ENCODE data around the gene MRPL14.
"Not testable (repeated sequence)": the region's sequence is repeated elsewhere in the genome, so short reads cannot be mapped to it uniquely, and the experiment has no call there.

MRPL14 gene

DNA sequence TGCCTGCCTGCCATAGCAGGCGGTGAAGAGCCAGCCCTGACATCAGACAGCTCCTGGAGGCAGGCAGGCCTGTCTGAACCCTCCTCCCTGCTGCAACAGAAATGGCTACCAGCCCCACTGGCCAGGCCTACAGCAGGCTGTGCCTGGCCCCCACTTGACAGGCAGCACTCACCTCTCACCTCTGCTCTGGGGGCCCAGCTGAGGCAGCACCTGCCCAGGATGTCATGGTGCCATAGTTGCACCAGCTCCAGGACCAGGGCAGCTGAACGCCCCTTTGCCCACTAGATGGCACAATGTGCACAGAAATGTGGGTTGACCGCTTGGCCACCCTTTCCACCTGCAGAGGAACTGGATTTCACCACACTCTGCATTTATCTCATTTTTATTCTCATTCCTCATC lies 30.6 kb downstream of the MRPL14 start:
- peak; percentile 61 for DNase-seq

DNA sequence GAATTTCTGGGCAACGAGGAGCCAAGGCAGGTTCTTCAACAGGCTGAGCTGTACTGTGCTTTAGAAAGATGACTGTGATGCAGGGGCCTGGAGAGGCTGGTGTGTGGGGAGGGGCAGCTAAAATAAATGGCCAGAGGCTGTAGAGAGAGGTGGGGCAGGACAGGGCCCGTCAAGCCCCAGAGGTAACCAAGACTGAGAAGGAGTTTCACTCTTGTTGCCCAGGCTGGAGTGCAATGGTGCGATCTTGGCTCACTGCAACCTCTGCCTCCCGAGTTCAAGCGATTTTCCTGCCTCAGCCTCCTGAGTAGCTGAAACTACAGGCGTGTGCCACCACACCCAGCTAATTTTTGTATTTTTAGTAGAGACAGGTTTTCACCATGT lies 32.0 kb downstream of the MRPL14 start:
- DNase-seq = not testable (repeated sequence)

DNA sequence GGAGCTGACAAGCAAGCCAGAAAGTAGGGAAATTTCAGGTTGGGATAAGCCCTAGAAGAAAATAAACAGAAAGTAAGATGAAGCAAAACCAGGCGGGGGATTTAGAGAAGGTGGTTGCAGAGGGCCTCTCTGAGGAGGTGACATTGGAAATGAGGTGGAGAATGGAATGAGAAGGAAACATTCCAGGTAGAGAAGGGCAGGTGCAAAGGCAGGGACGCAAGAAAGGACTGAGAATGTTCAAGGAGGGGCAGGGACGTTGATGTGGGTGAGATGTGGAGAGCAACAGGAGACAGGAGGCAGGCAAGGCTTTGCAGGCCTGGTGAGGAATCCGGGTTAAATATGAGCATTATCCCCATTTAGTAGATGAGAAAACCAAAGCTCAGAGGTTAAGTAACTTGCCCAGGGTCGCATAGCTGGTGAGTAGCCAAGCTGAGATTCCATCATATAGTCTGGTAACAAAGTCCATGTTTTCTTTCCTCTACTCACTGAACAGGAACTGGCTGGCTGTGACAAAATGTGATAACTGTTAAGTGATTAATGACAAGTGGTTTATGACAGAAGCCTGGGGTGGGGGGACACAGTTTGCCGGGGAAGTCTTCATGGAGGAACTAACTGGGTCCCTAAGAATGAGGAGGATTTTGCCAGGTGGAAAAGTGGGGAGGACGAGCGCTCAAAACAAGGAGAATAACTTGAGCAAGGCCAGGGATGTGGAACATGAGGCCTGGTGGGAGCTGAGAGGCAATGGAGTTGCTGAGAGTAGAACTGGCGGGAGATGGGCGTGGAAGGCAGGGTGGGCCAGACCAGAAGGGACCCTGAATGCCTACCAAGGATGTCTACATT lies 32.6 kb downstream of the MRPL14 start:
- DNase-seq = no peak

DNA sequence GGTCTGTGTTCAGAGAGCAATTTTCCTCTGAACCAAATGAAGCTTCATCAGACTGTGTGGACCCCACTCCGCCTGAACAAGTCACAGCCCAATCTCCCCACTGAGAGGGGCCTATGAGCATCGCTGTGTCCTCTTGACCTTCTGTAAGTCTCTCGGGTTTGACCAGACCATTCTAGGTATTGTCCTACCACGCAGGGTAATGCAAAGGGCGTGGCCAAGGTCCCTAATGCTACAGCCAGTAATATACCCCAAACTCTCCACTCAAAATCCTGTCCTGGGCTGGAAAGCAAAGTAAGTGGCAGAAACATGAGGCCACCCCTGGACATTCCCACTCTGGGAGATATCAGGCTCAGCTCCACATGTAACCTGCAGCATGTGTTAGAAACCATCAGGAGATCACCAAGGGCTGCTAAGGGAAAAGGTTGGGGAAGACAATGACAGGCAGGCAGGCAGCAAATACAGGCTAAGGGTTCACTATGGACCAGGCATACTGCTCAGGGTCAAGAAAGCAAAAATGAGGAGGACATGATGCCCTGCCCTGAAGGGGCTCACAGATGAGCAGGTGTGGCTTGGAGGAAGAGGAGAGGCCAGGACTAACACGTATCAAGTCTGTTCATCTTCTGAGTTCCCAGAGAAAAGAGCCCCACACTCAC lies 33.4 kb downstream of the MRPL14 start:
- DNase-seq = no peak

DNA sequence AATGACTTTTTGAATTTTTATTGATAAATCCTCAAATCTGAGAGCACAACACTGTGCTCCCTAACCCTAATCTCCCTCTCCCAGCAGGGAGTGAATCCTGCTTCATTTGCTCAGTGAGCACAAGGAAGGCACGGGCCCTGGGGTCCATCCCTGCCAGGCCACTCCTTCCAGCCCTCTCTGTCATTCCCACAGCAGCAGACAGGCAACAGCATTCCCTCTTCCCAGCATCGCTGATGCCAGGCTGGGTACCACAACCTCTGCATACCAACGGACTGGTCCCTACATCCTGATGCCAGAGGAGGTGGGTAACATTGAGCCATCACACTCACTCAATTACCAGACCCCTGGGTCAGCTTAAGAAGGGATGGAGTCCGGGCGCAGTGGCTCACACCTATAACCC lies 34.2 kb downstream of the MRPL14 start:
- no peak for DNase-seq

DNA sequence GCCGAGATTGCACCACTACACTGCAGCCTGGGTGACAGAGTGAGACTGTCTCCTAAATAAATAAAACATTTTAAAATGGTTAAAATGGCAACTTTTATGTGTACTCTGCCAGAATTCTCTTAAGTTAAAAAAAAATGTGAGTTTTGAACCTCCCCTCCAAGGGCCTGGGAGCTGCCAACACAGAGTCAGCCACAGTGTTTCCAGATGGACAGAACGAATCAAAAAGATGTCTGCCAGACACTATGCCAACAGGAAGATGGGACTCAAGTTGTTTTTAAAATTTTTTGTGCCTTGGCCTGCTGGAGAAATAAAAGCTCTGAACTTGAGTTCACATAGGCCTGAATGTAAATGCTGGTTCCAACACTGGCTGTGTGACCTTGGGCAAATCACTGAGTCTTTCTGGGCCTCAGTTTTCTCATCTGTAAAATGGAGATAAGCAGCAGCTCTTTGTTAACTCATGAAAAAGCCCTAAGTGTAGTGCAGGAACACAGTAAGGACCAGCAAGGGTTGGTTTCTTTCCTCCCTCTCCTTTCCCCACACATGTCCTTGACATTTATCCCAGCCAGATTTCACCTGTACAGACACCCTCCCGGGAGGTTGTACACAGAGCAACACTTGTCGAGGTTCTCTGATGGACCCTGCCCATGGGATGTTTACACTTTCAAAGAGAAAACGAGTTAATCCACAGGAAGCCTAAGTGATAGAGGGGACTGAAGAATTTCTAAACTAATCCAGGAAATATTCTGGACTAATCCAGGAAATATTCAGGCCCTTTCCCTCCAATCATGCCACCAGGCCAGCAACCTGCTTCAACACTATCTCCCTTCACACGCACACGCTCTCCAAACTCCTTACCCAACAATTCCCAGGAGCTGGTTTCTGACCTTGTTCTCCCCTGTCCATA lies 35.0 kb downstream of the MRPL14 start:
- no peak for DNase-seq

DNA sequence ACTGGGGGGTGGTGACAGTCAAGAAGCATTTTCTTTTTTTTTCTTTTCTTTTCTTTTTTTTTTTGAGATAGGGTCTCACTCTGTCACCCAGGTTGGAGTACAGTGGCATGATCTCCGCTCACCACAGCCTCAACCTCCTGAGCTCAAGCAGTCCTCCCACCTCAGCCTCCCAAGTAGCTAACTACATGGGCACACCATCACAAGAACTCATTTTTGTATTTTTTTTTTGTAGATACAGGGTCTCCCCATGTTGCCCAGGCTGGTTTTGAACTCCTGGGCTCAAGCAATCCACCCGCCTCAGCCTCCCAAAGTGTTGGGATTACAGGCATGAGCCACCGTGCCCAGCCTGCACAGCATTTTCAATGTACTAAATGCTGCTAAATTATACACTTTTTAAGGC lies 35.9 kb downstream of the MRPL14 start:
- DNase-seq = not testable (repeated sequence)

DNA sequence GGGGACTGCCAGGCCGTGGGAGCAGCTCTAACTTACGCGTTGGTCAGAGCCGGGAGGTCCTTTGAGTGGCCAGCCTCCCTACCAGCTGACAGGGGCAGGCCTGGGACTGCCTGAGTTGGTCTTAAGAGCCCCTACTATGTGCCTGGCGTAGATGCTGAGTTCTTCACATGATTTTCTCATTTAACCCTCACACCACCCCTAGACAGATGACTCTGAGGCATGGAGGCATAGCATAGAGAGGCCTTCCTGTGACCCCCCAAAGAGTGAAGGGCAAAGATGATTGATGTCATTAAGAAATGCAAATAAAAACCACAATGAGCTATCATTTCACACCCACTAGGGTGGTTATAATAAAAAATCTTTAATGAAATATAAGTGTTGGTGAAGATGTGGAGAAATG lies 36.8 kb downstream of the MRPL14 start:
- DNase-seq = no peak

DNA sequence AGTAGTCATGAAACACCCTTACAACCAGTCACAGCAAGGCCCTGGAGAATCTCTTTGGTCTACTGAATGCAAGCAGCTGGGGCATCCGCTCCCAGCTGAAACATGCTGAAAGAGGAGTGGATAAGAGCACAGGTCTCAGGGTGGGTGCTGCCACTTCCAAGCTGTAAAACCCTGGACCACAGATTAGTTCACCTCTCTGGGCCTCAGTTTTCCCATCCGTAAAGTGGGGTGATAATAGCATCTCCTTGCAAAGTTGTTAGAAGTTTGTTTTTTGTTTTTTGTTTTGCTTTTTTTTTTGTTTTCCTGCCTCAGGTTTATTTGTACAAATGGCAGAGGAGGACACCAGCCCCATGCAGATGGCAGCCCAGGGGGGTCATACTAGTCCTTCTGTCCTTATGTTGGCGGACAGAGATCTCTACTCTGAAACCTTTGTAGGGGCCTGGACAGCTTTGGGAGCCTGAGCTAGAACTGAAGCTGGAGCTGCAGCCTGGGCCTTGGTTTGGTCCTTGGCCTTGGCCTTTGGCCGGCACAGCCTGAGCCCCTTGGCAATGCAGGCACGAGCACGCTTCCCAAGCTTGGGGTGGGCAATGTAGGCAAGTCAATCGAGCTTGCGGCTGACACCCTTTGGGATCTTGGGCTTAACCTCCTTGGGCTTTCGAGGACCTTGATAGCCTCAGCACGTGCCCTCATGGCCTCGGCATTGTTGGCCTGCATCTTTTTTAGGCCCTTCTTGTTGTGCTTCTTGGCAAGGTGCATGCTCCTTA lies 38.2 kb downstream of the MRPL14 start:
- no peak for DNase-seq

DNA sequence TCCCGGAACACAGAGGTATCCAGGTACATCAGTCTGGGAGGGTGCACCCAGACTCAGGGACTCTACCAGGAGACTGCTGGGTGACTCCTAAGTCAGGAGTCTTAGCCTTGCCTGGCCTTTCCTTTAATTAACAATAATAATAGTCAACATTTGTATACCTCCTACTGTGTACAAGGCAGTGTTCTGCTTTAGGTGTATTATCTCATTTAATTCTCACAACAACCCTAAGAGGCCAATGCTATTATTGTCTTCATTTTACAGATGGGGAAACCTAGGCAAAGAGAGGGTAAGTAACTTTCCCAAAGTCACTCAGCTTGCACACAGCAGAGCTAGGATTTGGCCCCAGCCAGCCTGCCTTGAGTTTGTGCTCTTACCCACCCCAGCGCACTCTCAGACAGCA lies 39.6 kb downstream of the MRPL14 start:
- DNase-seq = no peak

DNA sequence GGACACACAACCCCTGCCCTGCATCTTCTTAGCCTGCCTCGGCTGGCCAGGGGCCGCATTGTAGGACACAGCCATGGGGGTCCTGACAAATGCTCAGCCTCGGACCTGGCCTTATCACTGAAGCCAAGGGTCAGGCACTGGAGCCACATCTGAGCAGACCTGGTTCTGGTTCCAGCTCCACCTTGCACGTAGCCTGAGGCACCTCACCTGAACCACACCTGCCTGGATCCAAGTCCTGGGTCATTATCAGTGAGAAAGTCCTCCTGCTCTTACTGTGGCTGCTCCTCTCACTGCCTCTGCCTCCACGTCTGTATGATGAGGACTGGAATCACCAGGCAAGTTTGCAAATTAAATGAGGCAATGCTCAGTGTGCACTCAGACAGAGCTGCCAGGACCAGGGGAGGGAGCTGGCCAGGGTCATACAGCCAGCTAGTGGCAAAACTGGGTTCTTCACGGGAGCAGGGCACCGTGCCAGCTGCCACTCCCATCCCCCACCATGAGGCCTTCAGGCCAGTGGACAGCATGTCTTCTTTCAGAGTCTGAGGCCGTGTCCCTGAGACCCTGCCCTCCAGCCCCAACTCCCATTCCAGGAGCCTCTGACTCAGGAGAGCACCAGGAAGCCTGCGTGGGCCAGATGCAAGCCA lies 40.2 kb downstream of the MRPL14 start:
- DNase-seq = no peak

DNA sequence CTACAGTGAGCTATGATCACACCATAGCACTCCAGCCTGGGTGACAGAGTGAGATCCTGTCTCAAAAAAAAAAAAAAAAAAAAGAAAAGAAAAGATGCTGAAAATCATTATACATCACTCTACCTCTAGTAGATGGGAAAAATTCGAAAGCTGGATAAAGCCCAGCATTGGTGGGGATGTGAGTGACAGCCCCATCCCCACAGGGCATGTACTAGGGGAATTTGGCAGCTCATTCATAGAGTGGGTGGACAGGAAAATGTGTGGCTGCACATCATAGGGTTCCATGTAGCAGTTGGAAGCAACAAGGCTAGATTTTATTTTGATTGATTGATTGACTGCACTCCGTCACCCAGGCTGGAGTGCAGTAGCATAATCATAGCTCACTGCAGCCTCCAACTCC lies 42.0 kb downstream of the MRPL14 start:
- DNase-seq = no peak

DNA sequence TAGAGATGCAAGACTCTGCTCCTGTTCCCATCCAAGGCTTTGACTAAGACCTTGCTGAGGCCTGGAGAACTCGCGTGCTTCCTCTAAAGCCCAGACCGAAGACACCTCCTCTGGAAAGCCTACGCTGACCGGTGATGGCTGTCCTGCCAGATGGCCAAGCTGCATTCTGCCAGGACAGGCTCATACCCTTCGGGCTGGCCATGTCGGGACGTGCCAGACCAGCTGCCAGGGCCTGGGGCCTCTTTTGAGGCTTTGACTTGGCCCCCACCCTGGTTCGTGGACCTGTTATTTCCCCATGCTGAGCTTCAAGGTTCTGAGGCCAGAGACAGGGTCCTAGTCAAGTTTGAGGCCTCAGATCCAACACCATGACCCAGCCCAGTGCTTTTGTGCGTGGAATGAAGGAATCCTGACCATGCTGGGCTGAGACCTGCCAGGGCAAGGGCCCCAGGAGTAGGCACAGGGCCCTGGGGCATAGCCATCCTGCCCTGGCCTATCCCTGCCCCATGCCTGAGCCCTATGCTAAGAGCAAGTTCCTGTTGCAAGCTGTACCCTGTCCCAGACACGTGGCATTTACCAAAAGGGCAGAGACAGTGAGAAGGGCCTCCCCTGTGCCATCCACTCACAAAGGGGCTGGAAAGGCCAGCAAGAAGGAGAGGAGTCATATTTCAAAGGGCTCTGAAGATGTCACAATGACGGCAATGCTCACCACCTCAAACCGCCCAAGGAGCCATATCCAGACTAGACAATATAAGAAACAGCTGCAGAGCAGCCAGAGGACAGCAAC lies 42.8 kb downstream of the MRPL14 start:
- DNase-seq = no peak

DNA sequence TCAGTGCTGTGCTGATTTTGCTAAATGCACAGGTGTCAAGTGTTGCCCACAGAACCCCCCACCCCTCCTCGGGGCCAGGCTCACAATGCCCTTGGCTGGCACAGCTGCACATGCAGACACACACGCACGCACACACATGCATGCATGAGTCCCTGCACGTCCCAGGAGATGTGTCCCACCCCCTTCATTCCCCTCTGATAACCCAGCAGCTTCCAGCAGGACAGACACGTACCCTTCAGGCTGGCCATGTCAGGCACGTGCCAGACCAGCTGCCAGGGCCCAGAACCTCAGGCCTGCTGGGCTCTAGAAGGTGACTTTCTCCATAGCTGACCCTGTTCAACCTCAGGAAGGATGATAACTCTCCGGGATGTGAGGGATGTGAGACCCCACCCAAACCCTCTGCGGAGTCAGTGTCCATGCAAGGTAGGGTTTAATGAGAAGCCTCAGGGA lies 44.4 kb downstream of the MRPL14 start:
- DNase-seq = no peak

DNA sequence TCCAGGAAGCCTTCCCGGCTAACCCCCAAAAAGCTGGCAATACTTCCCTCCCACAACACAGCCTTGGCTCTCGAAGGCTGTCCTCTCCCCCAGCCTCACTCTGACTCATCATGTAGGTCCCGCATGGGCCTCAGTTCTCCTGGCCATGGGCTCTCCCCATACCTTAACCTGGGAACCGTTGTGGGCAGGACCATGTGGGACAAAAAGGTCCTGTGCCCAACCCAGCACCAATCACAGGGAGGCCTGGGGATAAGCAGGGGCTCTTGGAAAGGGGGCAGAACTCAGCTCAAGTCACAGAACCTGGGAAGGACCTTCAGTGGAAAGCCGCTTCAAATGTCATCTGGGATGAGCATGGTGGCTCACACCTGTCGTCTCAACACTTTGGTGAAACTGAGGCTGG lies 45.5 kb downstream of the MRPL14 start:
- DNase-seq = no peak

DNA sequence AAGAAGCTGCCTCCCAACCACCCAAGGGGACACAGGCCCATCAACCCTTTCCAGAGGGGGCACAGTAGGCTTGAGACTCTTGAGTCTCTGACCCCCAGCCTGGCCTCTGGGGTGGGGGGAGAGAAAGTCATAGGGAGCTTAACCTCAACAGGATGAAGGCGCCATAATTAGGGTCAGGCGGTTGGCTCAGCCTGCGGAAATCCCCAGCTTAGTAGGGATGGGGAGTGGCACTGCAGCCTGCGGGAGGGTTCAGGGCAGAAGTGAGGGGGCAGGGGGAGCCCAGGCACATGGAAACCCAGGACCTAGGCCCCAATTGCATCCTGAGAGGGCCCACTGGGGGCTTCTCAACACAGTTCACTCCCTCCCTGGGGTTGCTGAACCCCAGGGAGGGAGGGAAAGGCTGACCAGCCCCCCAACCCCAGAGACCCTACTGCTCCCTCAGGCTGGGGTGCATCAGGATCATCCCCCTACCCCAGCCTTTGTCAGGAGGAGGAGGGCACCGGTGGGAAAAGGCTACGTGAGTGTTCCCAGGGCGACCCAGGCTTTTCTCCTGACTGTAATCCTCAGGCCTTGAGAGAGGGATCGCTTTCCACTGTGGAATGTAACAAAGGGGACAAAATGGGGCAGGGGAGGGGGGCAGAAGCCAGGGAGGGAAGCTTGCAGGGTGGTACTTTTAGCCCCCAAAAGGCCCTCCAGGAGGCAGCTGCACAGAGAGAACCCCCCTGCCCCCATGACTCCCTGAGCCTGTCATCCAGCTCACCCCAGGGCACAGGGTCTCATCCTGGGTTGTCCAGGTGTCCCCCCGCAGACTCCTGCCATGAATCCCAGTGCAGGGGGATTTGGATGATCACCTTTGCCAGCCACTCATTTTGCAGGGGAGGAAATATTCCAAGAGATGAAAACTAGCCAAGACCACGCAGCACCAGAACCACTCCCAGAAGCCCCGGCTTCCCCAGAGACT lies 46.4 kb downstream of the MRPL14 start:
- no peak for DNase-seq

DNA sequence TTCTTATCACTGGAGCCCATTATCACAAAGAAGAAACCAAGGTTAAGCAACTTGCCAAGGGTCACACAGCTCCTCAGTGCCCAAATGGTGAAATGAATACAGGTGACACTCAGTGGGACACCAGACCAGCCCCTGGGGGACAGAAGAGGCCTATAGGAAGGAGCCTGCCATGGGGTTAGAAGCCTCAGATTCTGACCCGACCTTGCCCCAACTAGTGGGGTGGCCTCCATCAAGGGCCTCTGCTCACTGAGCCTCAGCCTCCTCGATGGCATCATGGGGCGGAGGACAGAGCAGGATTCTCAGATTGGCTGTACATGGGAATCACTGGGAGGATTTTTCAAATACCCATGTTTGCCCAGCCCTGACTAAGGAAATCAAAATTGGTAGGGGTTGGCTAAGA lies 47.6 kb downstream of the MRPL14 start:
- no peak for DNase-seq

DNA sequence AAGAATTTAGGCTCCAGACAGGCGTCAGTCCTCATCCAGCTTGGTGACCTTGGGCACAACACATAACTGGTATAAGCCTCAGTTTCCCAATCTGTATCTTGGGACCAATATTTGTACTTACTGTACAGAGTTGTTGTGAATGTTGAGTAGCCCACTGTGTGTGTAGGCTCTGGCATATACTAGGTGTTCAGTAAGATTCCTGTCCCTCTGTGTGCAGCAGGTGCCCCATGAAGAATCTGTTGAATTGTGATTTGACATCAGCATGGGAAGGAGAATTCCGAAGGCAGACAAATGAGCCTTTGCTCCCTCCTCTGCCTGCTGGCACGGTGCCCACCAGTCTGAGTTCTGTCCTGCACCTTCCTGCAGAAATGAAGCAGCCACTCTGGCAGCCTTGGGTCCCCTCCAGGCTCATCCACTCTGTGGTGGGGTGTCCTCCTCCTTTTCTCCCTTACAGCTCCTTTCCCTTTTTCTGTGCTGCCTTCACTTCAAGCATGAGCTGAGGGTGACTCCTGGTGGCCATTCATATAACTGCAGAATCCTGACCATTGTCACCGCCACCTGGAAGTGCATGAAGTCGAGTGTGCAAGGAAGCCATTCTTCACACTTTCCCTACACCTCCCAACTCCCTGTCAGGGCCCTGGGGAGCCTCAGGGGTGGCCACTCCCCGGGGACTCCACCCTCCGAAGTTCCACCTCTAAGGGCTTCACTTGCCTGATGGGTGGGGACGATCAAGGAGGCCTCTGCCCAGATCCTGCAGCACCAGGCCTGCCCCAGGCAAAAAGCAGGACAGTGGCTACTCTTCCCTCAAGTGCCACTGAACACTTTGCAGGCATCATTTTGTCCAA lies 48.2 kb downstream of the MRPL14 start:
- peak; percentile 59 for DNase-seq

DNA sequence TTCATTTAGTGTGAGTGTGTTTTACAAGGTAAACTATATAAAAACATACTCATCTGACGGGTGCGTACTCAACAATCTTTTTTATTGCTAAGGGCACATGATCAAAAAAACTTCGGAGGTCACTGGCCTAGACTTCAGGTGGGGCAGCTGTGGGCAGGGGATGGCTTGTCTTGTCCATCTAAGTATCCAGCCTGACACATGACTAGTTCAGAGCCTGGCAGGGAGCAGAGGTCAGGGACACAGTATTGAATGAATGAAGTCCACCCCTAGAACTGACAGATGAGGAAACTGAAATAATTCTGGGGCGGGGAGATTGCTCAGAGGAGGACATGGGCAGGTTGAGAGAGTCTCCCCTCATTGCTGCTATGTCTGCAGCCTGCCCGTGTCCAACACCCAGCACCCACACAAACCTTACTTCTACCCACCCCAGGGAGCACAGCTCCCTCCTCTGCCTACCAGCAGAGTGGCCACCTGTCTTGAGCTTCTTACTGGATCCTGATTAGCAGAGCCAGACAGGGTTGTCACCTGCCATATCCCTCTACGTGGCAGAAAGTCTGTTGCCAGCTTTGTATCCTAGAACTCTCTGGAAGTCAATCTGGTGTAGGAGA lies 48.9 kb downstream of the MRPL14 start:
- DNase-seq = no peak

Measured in T-helper 9 cell (primary cell).